ENCODE data around the gene VPS45.

- TF ChIP-seq EZH2 (IDR thresholded peaks at IDR 0.05; ENCODE audit: insufficient read depth, poor library complexity, severe bottlenecking) (no peak), EZH2phosphoT487 (IDR thresholded peaks at IDR 0.05; ENCODE audit: insufficient read depth, low read depth) (no peak)
These were observed 93.5 kb downstream of the VPS45 start for GRCh38 chr1:150160964-150161621.
